GM19099 (cell line): ENCODE results near the gene PEAK1.

Source experiments
- POLR2A ChIP-seq: IDR thresholded peaks from 3 replicates; pipeline ENCODE4 v1.6.1; 2011; ENCODE audit warnings: low read depth; ENCODE audit not compliant: insufficient read length; ENCODE audit errors: extremely low read depth

The PEAK1 gene

GRCh38 chr15:77064539-77065308, 355.2 kb downstream of the PEAK1 start:
- no peak for TF ChIP-seq POLR2A

- no peak for TF ChIP-seq POLR2A
Measured at GRCh38 chr15:77064063-77064462, 355.8 kb downstream of the PEAK1 start.

- TF ChIP-seq POLR2A, result no peak
Measured at GRCh38 chr15:77063249-77063648, 356.7 kb downstream of the PEAK1 start.

- no peak for TF ChIP-seq POLR2A
Measured at GRCh38 chr15:77060546-77060945, 359.4 kb downstream of the PEAK1 start.

GRCh38 chr15:77059786-77060361, 360.0 kb downstream of the PEAK1 start:
- no peak for TF ChIP-seq POLR2A

GRCh38 chr15:77058468-77058867, 361.4 kb downstream of the PEAK1 start:
- no peak for TF ChIP-seq POLR2A

GRCh38 chr15:77057685-77058084, 362.2 kb downstream of the PEAK1 start:
- TF ChIP-seq POLR2A, result no peak

GRCh38 chr15:77057072-77057471, 362.8 kb downstream of the PEAK1 start:
- no peak for TF ChIP-seq POLR2A

- TF ChIP-seq POLR2A, result no peak
Measured at GRCh38 chr15:77053709-77054108, 366.2 kb downstream of the PEAK1 start.

- no peak for TF ChIP-seq POLR2A
Measured at GRCh38 chr15:77052556-77052955, 367.3 kb downstream of the PEAK1 start.
